Measurements from ENCODE around the gene DNM2. TPM values are rescaled to one million over a fixed set of nuclear protein-coding genes. Genes with fewer than 3 reads are reported as not detected.

DNM2 gene
- total and polyA plus RNA-seq, 2 experiments from 2014 or later, result 47.2 to 60.5 TPM

DNA sequence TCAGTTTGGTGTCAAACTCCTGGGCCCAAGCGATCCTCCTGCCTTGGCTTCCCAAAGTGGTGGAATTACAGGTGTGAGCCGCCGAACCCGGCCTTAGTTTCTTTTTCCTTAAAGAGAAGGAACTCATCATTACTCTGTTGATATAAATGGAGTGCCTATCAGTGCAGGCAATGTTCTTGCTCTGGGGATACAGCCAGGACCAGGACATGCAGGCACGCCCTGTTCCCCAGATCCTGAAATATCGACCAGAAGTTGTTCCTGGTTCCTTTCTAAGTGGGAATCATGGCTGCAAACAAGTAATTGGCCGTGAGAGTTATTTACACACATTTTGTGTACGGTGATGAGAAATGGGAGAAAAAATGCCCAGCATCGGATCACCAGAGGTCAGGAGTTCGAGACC lies 8.4 kb downstream of the DNM2 start:
- Histone ChIP-seq H2AFZ (no peak overlapping the region), H3K27ac (no peak overlapping the region), H3K4me3 (no peak overlapping the region), H4K20me1 (ENCODE audit: insufficient read depth) (peaks cover 13% of the 10 kb centered on the region), H3K9me3 (ENCODE audit: low read depth) (no peaks in the 10 kb centered on the region), H3K36me3 (ENCODE audit: low read depth) (no peaks in the 10 kb centered on the region), H3K9me2 (ENCODE audit: insufficient read depth) (no peaks in the 10 kb centered on the region), H3F3A (ENCODE audit: insufficient read depth) (peaks cover 22% of the 10 kb centered on the region), H3K79me2 (ENCODE audit: insufficient read depth) (peaks cover 100% of the 10 kb centered on the region), H3K27me3 (replicated peaks; ENCODE audit: insufficient read depth) (no peaks in the 10 kb centered on the region), H3K4me1 (ENCODE audit: insufficient read depth) (peaks cover 12% of the 10 kb centered on the region; the same call in 1 of the 2 replicates), H3K9ac (no peak overlapping the region), H3K4me2 (ENCODE audit: unreplicated experiment) (no peak overlapping the region)
- DNase-seq, result no peak
- TF ChIP-seq EZH2phosphoT487 (IDR thresholded peaks at IDR 0.05; ENCODE audit: insufficient read depth, low read depth) (no peak), EZH2 (IDR thresholded peaks at IDR 0.05; ENCODE audit: insufficient read depth, poor library complexity, severe bottlenecking) (no peak)
- in situ Hi-C loops (cut with MboI), result no loop called here
- 85 to 86% methylated on average over 10 of the region's 10 CpGs for WGBS, 2 experiments (ENCODE audit: low coverage in 1 of 2, low lambda C conversion rate in 2 of 2, missing lambda C conversion rate in 2 of 2)

DNA sequence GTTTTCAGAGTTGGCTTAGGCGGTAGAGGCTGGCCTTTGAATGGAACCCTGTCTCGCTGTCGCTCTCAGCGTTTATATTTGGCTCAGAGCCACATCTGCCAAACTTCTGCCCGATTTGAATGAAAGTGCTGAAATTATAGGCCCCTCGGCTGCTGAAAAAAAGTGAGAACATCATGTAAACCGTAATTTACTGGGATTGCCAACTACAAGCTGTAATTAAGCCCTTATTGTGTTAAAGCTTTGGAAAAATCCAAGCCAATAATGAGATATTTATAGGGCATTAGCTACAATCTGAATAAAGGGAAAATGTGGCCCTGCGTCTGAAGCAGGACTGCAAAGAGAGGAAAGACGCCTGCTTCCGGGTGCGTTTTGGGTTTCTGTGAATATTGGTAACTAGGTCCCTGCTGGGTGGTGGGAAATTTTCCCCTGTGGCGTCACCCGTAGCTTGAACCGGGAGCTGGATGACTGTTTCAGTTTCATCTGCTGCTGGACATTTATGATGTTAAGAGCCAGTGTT lies 9.9 kb downstream of the DNM2 start:
- TF ChIP-seq EZH2phosphoT487 (IDR thresholded peaks at IDR 0.05; ENCODE audit: insufficient read depth, low read depth) (no peak), EZH2 (IDR thresholded peaks at IDR 0.05; ENCODE audit: insufficient read depth, poor library complexity, severe bottlenecking) (no peak)
- DNase-seq, result peak; percentile 33
- no peak overlapping the region for H3K4me2 ChIP-seq (ENCODE audit: unreplicated experiment)
- no peaks in the 10 kb centered on the region for H3K9me2 ChIP-seq (ENCODE audit: insufficient read depth)
- no peaks in the 10 kb centered on the region for H3K9me3 ChIP-seq (ENCODE audit: low read depth)
- in situ Hi-C loops (cut with MboI), result no loop called here
- no peak overlapping the region for H2AFZ ChIP-seq
- peaks cover 12% of the 10 kb centered on the region; the same call in 1 of the 2 replicates for H3K4me1 ChIP-seq (ENCODE audit: insufficient read depth)
- H4K20me1 ChIP-seq (ENCODE audit: insufficient read depth), result peaks cover 12% of the 10 kb centered on the region
- peak overlapping the region; percentile 12; the same call in 1 of the 2 replicates for H3K27ac ChIP-seq
- WGBS, 2 experiments (ENCODE audit: low coverage in 1 of 2, low lambda C conversion rate in 2 of 2, missing lambda C conversion rate in 2 of 2), result 40 to 42% methylated on average over 14 of the region's 14 CpGs
- H3K79me2 ChIP-seq (ENCODE audit: insufficient read depth), result peaks cover 100% of the 10 kb centered on the region
- H3F3A ChIP-seq (ENCODE audit: insufficient read depth), result peaks cover 22% of the 10 kb centered on the region
- no peaks in the 10 kb centered on the region for H3K27me3 ChIP-seq (replicated peaks; ENCODE audit: insufficient read depth)
- no peak overlapping the region for H3K9ac ChIP-seq
- no peak overlapping the region for H3K4me3 ChIP-seq
- H3K36me3 ChIP-seq (ENCODE audit: low read depth), result no peaks in the 10 kb centered on the region

DNA sequence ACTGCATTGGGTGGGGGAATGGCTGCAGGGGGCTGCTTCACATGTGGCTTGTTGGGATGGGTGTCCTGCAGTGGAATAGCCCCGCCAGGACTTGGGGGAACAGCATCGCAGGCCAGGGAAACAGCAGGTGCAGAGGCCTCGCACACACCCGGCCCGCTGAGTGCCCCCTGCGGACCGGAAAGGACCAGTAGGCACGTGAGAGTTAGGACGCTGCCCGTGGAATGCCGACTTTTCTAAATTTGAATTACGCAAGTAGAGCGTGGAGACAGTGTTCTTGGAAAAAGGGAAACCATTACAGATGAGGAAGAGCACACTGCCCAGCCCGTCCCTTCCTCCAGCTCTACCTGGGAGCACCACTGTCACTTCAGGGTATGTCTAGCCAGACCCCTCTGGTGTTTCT lies 11.5 kb downstream of the DNM2 start:
- in situ Hi-C loops (cut with MboI), result no loop called here
- H3K4me3 ChIP-seq, result no peak overlapping the region
- WGBS, 2 experiments (ENCODE audit: low coverage in 1 of 2, low lambda C conversion rate in 2 of 2, missing lambda C conversion rate in 2 of 2), result 99% methylated on average over 14 of the region's 14 CpGs
- H3F3A ChIP-seq (ENCODE audit: insufficient read depth), result peaks cover 22% of the 10 kb centered on the region
- no peak overlapping the region for H3K9ac ChIP-seq
- TF ChIP-seq EZH2phosphoT487 (IDR thresholded peaks at IDR 0.05; ENCODE audit: insufficient read depth, low read depth) (no peak), EZH2 (IDR thresholded peaks at IDR 0.05; ENCODE audit: insufficient read depth, poor library complexity, severe bottlenecking) (no peak)
- no peak overlapping the region for H2AFZ ChIP-seq
- H3K9me2 ChIP-seq (ENCODE audit: insufficient read depth), result no peaks in the 10 kb centered on the region
- no peak overlapping the region for H3K27ac ChIP-seq
- no peaks in the 10 kb centered on the region for H3K36me3 ChIP-seq (ENCODE audit: low read depth)
- no peaks in the 10 kb centered on the region for H3K9me3 ChIP-seq (ENCODE audit: low read depth)
- no peak for DNase-seq
- H3K79me2 ChIP-seq (ENCODE audit: insufficient read depth), result peaks cover 100% of the 10 kb centered on the region
- no peak overlapping the region for H3K4me2 ChIP-seq (ENCODE audit: unreplicated experiment)
- H3K4me1 ChIP-seq (ENCODE audit: insufficient read depth), result peaks cover 9% of the 10 kb centered on the region; the same call in 1 of the 2 replicates
- no peaks in the 10 kb centered on the region for H3K27me3 ChIP-seq (replicated peaks; ENCODE audit: insufficient read depth)
- peaks cover 12% of the 10 kb centered on the region for H4K20me1 ChIP-seq (ENCODE audit: insufficient read depth)

DNA sequence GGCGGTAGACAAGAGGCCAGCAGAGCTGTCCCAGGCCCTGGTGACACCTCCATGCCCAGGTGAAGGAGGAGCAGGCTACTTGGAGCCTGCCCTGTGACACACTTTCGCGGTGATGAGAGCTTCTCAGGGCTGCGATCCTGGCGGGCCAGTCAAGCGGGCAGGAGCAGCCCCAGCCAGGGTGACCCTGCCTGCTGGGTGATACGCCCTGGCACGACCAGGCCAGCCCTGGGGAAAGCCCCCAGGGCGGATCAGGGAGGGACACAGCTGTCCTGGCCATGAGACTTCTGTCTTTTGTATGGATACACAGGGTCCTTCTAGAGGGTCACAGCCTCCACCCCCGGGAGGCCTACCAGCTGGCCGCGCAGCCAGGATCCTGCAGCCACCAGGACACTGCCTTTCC lies 13.1 kb downstream of the DNM2 start:
- Histone ChIP-seq H3K9ac (no peak overlapping the region), H3K4me3 (no peak overlapping the region), H3K4me1 (ENCODE audit: insufficient read depth) (no peaks in the 10 kb centered on the region), H3K27me3 (replicated peaks; ENCODE audit: insufficient read depth) (no peaks in the 10 kb centered on the region), H3K4me2 (ENCODE audit: unreplicated experiment) (no peak overlapping the region), H3K27ac (no peak overlapping the region), H3K9me2 (ENCODE audit: insufficient read depth) (no peaks in the 10 kb centered on the region), H3K79me2 (ENCODE audit: insufficient read depth) (peaks cover 100% of the 10 kb centered on the region), H3K9me3 (ENCODE audit: low read depth) (no peaks in the 10 kb centered on the region), H3F3A (ENCODE audit: insufficient read depth) (peaks cover 11% of the 10 kb centered on the region; the same call in 1 of the 2 replicates), H2AFZ (no peak overlapping the region), H4K20me1 (ENCODE audit: insufficient read depth) (peaks cover 17% of the 10 kb centered on the region), H3K36me3 (ENCODE audit: low read depth) (no peaks in the 10 kb centered on the region)
- WGBS, 2 experiments (ENCODE audit: low coverage in 1 of 2, low lambda C conversion rate in 2 of 2, missing lambda C conversion rate in 2 of 2), result 96 to 98% methylated on average over 12 of the region's 12 CpGs
- in situ Hi-C loops (cut with MboI), result no loop called here
- TF ChIP-seq EZH2phosphoT487 (IDR thresholded peaks at IDR 0.05; ENCODE audit: insufficient read depth, low read depth), result no peak
- no peak for TF ChIP-seq EZH2 (IDR thresholded peaks at IDR 0.05; ENCODE audit: insufficient read depth, poor library complexity, severe bottlenecking)
- DNase-seq, result no peak
